HepG2 (cell line): Measurements from ENCODE around the gene UQCRC2. TPM values are rescaled to one million over a fixed set of nuclear protein-coding genes. Genes with fewer than 3 reads are reported as not detected.

Experiments
- CREM ChIP-seq, 2 experiments: sonication (generic) in 1 of 2; formaldehyde crosslinking in 1 of 2; IDR thresholded peaks; 2 replicates each; pipeline versions ENCODE4 v1.4.0 to v1.6.1; 2016 to 2020; ENCODE audit warnings: antibody characterized with exemption in 1 of 2, mild to moderate bottlenecking in 1 of 2, missing genetic modification reagents in 1 of 2
- DRAP1 ChIP-seq: IDR thresholded peaks from 2 replicates; pipeline ENCODE4 v1.6.1; 2016; ENCODE audit warnings: missing genetic modification reagents, missing compliant biosample characterization
- ELF3 ChIP-seq: IDR thresholded peaks from 2 replicates; pipeline ENCODE4 v1.6.1; 2016; ENCODE audit warnings: missing genetic modification reagents, missing compliant biosample characterization
- EP300 ChIP-seq, 3 experiments: sonication (generic) in 1 of 3; formaldehyde crosslinking in 1 of 3; IDR thresholded peaks; 2 replicates each; pipeline versions ENCODE4 v1.5.1 to v1.6.1; 2011 to 2020; ENCODE audit warnings: low read depth in 2 of 3, low read length in 2 of 3, borderline replicate concordance in 1 of 3, improper control_type of control experiment in 1 of 3, mild to moderate bottlenecking in 1 of 3, missing genetic modification reagents in 1 of 3, moderate library complexity in 1 of 3
- EZH2 ChIP-seq: conservative IDR thresholded peaks from 2 replicates; pipeline ENCODE4 v1.6.1; 2012; ENCODE audit warnings: mild to moderate bottlenecking, low read depth, low read length, moderate library complexity
- FOSL1 ChIP-seq: sonication (generic); formaldehyde crosslinking; IDR thresholded peaks from 2 replicates; pipeline ENCODE4 v1.9.0; 2021; ENCODE audit warnings: missing genetic modification reagents, borderline replicate concordance
- FUBP1 ChIP-seq: sonication (generic); formaldehyde crosslinking; IDR thresholded peaks from 2 replicates; pipeline ENCODE4 v1.5.1; 2020; ENCODE audit warnings: missing genetic modification reagents, mild to moderate bottlenecking, borderline replicate concordance
- HOXA3 ChIP-seq: sonication (generic); formaldehyde crosslinking; IDR thresholded peaks from 2 replicates; pipeline ENCODE4 v1.5.0; 2020; ENCODE audit warnings: missing genetic modification reagents
- KDM3A ChIP-seq: IDR thresholded peaks from 2 replicates; pipeline ENCODE4 v1.6.1; 2018; ENCODE audit warnings: low read depth, missing compliant biosample characterization
- KMT2A ChIP-seq: sonication (generic); formaldehyde crosslinking; IDR thresholded peaks from 2 replicates; pipeline ENCODE4 v1.4.0; 2020; ENCODE audit warnings: missing genetic modification reagents
- PLRG1 ChIP-seq: fragments of 450-650 bp; conservative IDR thresholded peaks from 2 replicates; pipeline ENCODE4 v1.6.1; 2016
- ZBED4 ChIP-seq: sonication (generic); formaldehyde crosslinking; IDR thresholded peaks from 2 replicates; pipeline ENCODE4 v1.4.0; 2020; ENCODE audit warnings: missing genetic modification reagents, borderline replicate concordance
- ZKSCAN8 ChIP-seq: IDR thresholded peaks from 2 replicates; pipeline ENCODE4 v1.6.1; 2016; ENCODE audit warnings: borderline replicate concordance, missing genetic modification reagents, missing compliant biosample characterization
- ZNF558 ChIP-seq: sonication (generic); formaldehyde crosslinking; IDR thresholded peaks from 2 replicates; pipeline ENCODE4 v1.9.0; 2022; ENCODE audit warnings: mild to moderate bottlenecking, missing genetic modification reagents, borderline replicate concordance
- ZNF792 ChIP-seq: IDR thresholded peaks from 2 replicates; pipeline ENCODE4 v1.6.1; 2016
- ZNF883 ChIP-seq: sonication (generic); formaldehyde crosslinking; IDR thresholded peaks from 2 replicates; pipeline ENCODE4 v1.5.1; 2020; ENCODE audit warnings: mild to moderate bottlenecking, missing genetic modification reagents; ENCODE audit errors: not compliant biosample characterization
- ZSCAN25 ChIP-seq: sonication (generic); formaldehyde crosslinking; IDR thresholded peaks from 2 replicates; pipeline ENCODE4 v1.8.0; 2022; ENCODE audit warnings: mild to moderate bottlenecking, missing genetic modification reagents
- polyA plus RNA-seq, 8 experiments: library from polyadenylated mRNA; depleted of rRNA in 3 of 8; stranded (reverse) in 7 of 8; unstranded in 1 of 8; fragments of >200 nt; fragmentation: Illumina TruSeq in 4 of 8; extraction: Trizol in 4 of 8; gene quantifications; 2 replicates each; pipeline versions ENCODE4 v1.2.1 to v1.2.3, GENCODE V29; 2011 to 2016; ENCODE audit warnings: low read depth in 4 of 8, missing spikeins in 1 of 8, mixed read lengths in 1 of 8; ENCODE audit not compliant: insufficient read depth in 1 of 8
- total RNA-seq, 5 experiments: library from RNA; depleted of rRNA; stranded (reverse); fragments of >200 nt; fragmentation: Illumina TruSeq; extraction: Trizol; gene quantifications; 2 replicates each; pipeline ENCODE4 v1.2.3, GENCODE V29; 2016; ENCODE audit warnings: low read depth in 1 of 5
- TF ChIP-seq, protein P1 (sequence below): sonication (generic); formaldehyde crosslinking; IDR thresholded peaks from 2 replicates; pipeline ENCODE4 v1.8.1; 2023; ENCODE audit warnings: mild to moderate bottlenecking, missing genetic modification reagents
- TF ChIP-seq, protein P2 (sequence below): IDR thresholded peaks from 2 replicates; pipeline ENCODE4 v1.6.1; 2018; ENCODE audit warnings: missing genetic modification reagents

UQCRC2 gene
- total and polyA plus RNA-seq, 2 of the 13 experiments (the other 11 are each of a cell fraction or from before 2014, with no cell fraction given) = 442 to 536 TPM

- TF ChIP-seq ZNF558 (CRISPR knock-in tag) (no peak), CREM (IDR thresholded peaks at IDR 0.05) (peak; percentile 41; the same call in 1 of the 2 replicates), CREM (CRISPR knock-in tag; IDR thresholded peaks at IDR 0.05) (no peak), ZNF883 (no peak), ELF3 (CRISPR knock-in tag) (peak; percentile 29; the same call in 1 of the 2 replicates), ZNF792 (CRISPR knock-in tag) (peak; percentile 47; the same call in 1 of the 2 replicates), FOSL1 (CRISPR knock-in tag) (no peak), ZKSCAN8 (peak; percentile 67; the same call in 1 of the 2 replicates), HOXA3 (CRISPR knock-in tag) (peak; percentile 49; the same call in 1 of the 2 replicates), DRAP1 (CRISPR knock-in tag) (0 out of 2 replicates have a peak, but pooled peaks have one; percentile 11), KDM3A (0 out of 2 replicates have a peak, but pooled peaks have one; percentile 33), PLRG1 (no peak), KMT2A (CRISPR knock-in tag) (peak; percentile 57; the same call in 1 of the 2 replicates), EP300 (IDR thresholded peaks at IDR 0.05; ENCODE audit: low read depth in 2 of 2, low read length in 2 of 2) (peak in 1 of 2 experiments; percentile 53; a peak in 1 of 4 replicates), EP300 (CRISPR knock-in tag; IDR thresholded peaks at IDR 0.05; ENCODE audit: borderline replicate concordance) (no peak), FUBP1 (CRISPR knock-in tag) (no peak), ZBED4 (CRISPR knock-in tag) (no peak), EZH2 (no peak), ZSCAN25 (CRISPR knock-in tag) (no peak)
- TF ChIP-seq, protein P1, sequence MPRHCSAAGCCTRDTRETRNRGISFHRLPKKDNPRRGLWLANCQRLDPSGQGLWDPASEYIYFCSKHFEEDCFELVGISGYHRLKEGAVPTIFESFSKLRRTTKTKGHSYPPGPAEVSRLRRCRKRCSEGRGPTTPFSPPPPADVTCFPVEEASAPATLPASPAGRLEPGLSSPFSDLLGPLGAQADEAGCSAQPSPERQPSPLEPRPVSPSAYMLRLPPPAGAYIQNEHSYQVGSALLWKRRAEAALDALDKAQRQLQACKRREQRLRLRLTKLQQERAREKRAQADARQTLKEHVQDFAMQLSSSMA (CRISPR knock-in tag) = no peak
- TF ChIP-seq, protein P2, sequence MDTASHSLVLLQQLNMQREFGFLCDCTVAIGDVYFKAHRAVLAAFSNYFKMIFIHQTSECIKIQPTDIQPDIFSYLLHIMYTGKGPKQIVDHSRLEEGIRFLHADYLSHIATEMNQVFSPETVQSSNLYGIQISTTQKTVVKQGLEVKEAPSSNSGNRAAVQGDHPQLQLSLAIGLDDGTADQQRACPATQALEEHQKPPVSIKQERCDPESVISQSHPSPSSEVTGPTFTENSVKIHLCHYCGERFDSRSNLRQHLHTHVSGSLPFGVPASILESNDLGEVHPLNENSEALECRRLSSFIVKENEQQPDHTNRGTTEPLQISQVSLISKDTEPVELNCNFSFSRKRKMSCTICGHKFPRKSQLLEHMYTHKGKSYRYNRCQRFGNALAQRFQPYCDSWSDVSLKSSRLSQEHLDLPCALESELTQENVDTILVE (CRISPR knock-in tag) = peak; percentile 17; the same call in 1 of the 2 replicates
Observed at GRCh38 chr16:22030087-22030812, 77.1 kb downstream of the UQCRC2 start (continued).
